ENCODE measurements around the gene HYLS1. TPM values are rescaled to one million over a fixed set of nuclear protein-coding genes. Genes with fewer than 3 reads are reported as not detected.
A peak's percentile ranks its signal among the peaks of the same experiment; 100 is the strongest.
"Not testable (repeated sequence)": the region's sequence is repeated elsewhere in the genome, so short reads cannot be mapped to it uniquely, and the experiment has no call there.

HYLS1 gene
- total RNA-seq (2014; rRNA removed; shearing (Covaris generic)), result 1.4 and 4.3 TPM in 2 replicates

DNA sequence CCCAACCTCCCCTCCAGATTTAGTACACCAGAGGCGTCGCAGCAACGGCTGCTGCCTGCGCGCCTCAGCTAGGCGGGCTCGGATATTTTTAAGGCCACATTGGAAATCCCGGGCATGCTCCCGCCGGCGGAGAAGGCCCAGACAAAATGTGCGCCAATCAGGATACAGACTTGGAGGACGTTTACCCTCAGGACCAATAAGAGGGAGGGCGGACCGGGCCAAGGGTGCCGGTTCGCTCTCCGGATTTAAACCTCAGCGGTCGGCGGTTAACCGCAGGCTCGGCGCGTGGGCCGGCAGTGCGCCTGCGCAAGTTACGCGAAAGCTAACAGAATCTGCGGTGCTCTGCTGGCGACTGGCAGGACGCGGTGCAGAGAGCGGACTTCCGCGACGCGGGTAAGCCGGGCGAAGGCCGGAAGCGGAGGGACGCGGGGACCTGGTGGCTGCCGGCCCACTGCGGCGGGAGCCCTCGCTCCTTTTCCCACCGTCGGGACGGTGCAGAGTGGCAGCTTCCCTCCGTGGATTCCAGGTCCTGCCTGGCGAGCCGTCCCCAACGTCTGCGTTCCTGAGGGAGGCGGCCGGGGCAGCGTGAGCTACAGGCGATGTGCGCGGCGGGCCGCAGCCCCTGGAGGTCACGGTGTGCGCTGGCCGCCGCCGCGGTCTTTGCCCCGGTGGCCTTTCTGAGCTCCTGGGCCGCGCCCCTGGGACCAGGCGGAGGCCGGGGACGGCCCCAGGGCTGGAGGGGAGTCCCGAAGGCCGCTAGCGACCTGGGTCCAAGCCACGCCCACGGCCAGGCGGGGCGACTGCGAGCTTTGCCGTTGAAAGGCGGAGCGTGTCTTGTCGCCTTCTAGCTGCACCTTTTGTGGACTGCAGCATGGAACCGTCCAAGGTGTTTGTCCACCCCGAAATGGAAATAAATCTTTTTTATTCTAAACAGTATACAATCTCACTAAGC, at the start of gene HYLS1:
HYLS1 (plus strand) TSS at position 296 of the 952 bp plus-strand sequence. CDS start 11,701 bp downstream, outside the sequence.
- peak; percentile 97 for DNase-seq (ENCODE audit: low spot score)
- in situ Hi-C loops (cut with HindIII; ENCODE audit: low sequenced_read_pairs), result no loop called here

DNA sequence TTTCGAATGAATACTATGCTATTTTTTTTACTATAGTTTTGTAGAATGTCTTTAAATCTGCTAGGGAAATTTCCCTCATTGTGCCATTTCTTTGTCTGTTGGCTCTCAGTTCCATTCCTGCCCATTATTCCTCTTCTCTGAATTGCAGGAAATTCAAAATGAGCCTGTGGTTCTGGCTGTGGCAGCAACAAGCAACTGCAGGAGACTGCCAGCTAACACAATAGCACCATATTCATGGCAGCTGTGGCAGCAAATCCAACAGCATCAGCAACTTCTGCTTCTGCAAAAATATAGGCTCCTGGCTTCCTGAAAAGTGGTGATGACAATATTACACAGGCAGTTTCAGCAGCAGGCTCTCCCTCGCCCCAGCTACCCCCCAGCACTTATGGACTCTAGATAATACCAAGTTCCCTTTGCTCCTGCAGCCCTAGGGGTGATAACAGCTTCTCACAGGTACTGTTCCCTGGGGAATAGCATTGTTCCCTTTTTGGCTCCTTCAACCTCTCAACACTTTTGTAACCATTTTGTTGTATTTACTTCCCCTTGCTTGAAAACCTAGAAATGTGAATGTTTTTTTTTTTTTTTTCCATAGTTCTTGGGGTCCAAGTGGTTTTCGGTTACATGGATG, 45.0 kb upstream of the HYLS1 start:
- DNase-seq (ENCODE audit: low spot score), result no peak
- in situ Hi-C loops (cut with HindIII; ENCODE audit: low sequenced_read_pairs), result no loop called here

- DNase-seq (ENCODE audit: low spot score), result no peak
Observed at GRCh38 chr11:125846188-125846587, 41.3 kb upstream of the HYLS1 start.

DNA sequence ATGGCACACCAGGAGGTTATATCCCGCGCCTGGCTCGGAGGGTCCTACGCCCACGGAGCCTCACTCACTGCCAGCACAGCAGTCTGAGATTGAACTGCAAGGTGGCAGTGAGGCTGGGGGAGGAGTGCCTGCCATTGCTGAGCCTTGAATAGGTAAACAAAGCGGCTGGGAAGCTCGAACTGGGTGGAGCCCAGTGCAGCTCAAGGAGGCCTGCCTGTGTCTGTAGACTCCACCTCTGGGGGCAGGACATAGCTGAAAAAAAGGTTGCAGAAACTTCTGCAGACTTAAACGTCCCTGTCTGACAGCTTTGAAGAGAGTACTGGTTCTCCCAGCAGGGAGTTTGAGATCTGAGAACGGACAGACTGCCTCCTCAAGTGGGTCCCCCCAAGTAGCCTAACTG, 29.8 kb upstream of the HYLS1 start:
- in situ Hi-C loops (cut with HindIII; ENCODE audit: low sequenced_read_pairs); DNase-seq (ENCODE audit: low spot score): not testable (repeated sequence)

More at GRCh38 chr11:125846188-125846587, 41.3 kb upstream of the HYLS1 start:
- in situ Hi-C loops (cut with HindIII; ENCODE audit: low sequenced_read_pairs), result no loop called here

- DNase-seq (ENCODE audit: low spot score); in situ Hi-C loops (cut with HindIII; ENCODE audit: low sequenced_read_pairs): not testable (repeated sequence)
Observed at GRCh38 chr11:125862786-125863185, 24.7 kb upstream of the HYLS1 start.

DNA sequence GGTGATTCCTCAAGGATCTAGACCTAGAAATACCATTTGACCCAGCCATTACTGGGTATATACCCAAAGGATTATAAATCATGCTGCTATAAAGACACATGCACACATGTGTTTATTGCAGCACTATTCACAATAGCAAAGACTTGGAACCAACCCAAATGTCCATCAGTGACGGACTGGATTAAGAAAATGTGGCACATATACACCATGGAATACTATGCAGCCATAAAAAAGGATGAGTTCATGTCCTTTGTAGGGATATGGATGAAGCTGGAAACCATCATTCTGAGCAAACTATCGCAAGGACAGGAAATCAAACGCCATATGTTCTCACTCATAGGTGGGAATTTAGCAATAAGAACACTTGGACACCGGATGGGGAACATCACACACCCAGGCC, 22.1 kb upstream of the HYLS1 start:
- DNase-seq (ENCODE audit: low spot score); in situ Hi-C loops (cut with HindIII; ENCODE audit: low sequenced_read_pairs): not testable (repeated sequence)

- in situ Hi-C loops (cut with HindIII; ENCODE audit: low sequenced_read_pairs), result no loop called here
Observed at GRCh38 chr11:125869521-125869920, 17.9 kb upstream of the HYLS1 start.

DNA sequence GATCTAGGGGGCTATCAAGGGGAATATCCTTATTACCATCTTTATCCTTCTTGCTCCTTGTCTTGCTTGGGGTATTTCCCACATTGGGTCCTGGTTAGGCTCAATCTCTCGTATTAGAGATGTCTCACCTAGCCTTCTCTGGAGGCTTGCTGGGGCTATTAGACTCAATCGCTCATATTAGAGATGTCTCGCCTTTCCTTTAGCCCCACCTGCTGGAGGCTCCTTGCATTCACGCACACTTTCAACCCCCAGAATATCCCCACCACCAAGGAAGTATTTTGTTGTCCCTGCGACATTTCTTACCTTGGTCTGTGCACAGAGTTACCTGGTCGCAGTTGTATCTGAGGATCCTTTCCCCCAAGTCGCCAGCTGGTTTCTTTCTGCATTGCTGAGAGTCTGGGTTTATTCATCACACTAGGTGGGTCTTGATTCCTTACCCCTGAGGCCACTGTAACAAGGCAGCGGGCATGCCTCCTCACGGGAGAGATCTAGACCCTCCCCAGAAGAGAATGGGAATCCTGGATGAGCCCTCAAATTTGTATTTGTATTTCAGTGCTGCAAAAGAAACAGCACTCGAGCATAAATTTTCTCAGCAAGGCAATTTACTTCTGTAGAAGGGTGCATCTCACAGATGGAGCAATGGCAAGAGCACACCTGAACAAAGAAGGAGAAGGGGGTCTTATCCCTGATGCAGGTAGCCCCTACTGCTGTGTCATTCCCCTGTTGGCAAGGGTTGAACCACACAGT, 15.9 kb upstream of the HYLS1 start:
- DNase-seq (ENCODE audit: low spot score), result no peak
- in situ Hi-C loops (cut with HindIII; ENCODE audit: low sequenced_read_pairs), result no loop called here

More at GRCh38 chr11:125869521-125869920, 17.9 kb upstream of the HYLS1 start:
- no peak for DNase-seq (ENCODE audit: low spot score)

- DNase-seq (ENCODE audit: low spot score), result no peak
- in situ Hi-C loops (cut with HindIII; ENCODE audit: low sequenced_read_pairs), result no loop called here
Observed at GRCh38 chr11:125872138-125872491, 15.4 kb upstream of the HYLS1 start.

GRCh38 chr11:125873881-125874555, 13.4 kb upstream of the HYLS1 start:
- no peak for DNase-seq (ENCODE audit: low spot score)
- in situ Hi-C loops (cut with HindIII; ENCODE audit: low sequenced_read_pairs), result no loop called here

- in situ Hi-C loops (cut with HindIII; ENCODE audit: low sequenced_read_pairs), result no loop called here
- peak; percentile 89 for DNase-seq (ENCODE audit: low spot score)
Observed at GRCh38 chr11:125874556-125875124, 12.8 kb upstream of the HYLS1 start.

GRCh38 chr11:125881291-125881690, 6.2 kb upstream of the HYLS1 start:
- DNase-seq (ENCODE audit: low spot score), result no peak
- in situ Hi-C loops (cut with HindIII; ENCODE audit: low sequenced_read_pairs), result no loop called here

DNA sequence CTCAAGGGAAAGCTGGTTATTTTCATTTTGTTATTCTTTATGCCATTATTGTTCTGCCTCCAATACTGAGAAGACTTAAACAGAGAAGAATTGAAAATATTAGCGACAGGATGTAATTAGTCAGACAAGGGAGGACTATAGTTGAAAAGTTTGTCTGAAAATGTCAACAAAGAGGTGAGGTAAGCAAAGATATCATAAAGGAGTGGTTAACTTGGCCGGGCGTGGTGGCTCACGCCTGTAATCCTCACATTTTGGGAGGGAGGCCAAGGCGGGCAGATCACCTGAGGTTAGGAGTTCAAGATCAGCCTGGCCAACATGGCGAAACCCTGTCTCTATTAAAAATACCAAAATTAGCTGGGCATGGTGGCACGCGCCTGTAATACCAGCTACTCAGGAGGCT, 4.1 kb upstream of the HYLS1 start:
- no peak for DNase-seq (ENCODE audit: low spot score)
- in situ Hi-C loops (cut with HindIII; ENCODE audit: low sequenced_read_pairs), result no loop called here

DNA sequence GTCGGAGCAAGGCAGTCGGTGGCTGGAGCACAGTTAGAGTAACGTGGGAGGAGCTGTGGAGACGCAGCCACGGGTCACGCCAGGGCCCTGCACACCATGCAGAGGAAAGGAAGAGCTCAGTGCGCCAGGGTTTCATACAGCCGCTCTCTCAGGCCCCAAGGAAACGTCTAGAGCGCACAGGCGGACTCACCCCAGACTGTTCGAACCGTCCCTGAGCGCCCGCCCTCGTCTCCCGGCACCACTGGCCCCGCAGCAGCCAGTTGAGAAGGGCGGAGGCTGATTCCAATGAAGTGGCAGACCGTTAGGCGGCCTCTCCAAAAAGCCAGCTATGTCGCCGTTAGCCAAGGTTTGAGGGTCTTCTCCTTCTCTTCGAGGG, 483 bp upstream of the HYLS1 start:
- in situ Hi-C loops (cut with HindIII; ENCODE audit: low sequenced_read_pairs), result no loop called here
- DNase-seq (ENCODE audit: low spot score), result peak; percentile 41

DNA sequence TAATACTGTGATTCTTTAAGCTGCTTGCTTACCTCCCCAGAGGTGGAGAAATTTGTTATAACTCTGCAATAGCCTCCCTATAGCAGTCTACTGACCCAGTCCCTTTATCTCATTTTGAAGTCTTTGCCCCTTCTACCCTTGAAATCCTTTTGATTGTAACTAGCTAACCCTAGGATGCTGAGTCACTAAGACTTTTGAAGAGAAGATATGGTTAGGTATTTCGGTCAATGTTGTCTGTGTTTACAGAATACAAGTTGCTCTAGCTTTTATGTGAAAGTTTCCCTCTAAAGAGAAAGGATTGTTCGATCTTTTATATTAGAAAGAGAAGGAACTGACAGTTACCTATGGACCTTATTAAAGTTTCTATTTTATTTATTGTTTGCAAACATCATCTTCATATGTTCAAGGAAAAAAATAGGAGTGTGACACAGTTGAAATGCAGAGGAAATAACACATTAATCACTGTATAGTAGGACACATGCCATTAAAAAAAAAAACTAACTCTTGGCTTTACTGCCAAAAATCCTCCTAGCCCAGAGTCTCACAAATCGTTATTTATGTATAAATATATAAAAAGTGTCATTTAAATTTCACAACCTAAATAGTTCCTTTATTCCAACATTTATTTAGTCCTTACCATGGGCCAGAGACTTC, 3.1 kb downstream of the HYLS1 start:
- DNase-seq (ENCODE audit: low spot score), result no peak
- in situ Hi-C loops (cut with HindIII; ENCODE audit: low sequenced_read_pairs), result no loop called here

GRCh38 chr11:125892071-125892470, 4.6 kb downstream of the HYLS1 start:
- in situ Hi-C loops (cut with HindIII; ENCODE audit: low sequenced_read_pairs), result no loop called here
- no peak for DNase-seq (ENCODE audit: low spot score)

GRCh38 chr11:125892994-125893393, 5.5 kb downstream of the HYLS1 start:
- in situ Hi-C loops (cut with HindIII; ENCODE audit: low sequenced_read_pairs), result no loop called here
- DNase-seq (ENCODE audit: low spot score), result no peak

GRCh38 chr11:125901872-125902271, 14.4 kb downstream of the HYLS1 start:
- no peak for DNase-seq (ENCODE audit: low spot score)
- in situ Hi-C loops (cut with HindIII; ENCODE audit: low sequenced_read_pairs), result no loop called here

Measured in G401 (cell line).